ENCODE results near the gene EPB41L1. TPM values are rescaled to one million over a fixed set of nuclear protein-coding genes. Genes with fewer than 3 reads are reported as not detected.

The EPB41L1 gene
- not detected in 2 replicates for total RNA-seq

DNA sequence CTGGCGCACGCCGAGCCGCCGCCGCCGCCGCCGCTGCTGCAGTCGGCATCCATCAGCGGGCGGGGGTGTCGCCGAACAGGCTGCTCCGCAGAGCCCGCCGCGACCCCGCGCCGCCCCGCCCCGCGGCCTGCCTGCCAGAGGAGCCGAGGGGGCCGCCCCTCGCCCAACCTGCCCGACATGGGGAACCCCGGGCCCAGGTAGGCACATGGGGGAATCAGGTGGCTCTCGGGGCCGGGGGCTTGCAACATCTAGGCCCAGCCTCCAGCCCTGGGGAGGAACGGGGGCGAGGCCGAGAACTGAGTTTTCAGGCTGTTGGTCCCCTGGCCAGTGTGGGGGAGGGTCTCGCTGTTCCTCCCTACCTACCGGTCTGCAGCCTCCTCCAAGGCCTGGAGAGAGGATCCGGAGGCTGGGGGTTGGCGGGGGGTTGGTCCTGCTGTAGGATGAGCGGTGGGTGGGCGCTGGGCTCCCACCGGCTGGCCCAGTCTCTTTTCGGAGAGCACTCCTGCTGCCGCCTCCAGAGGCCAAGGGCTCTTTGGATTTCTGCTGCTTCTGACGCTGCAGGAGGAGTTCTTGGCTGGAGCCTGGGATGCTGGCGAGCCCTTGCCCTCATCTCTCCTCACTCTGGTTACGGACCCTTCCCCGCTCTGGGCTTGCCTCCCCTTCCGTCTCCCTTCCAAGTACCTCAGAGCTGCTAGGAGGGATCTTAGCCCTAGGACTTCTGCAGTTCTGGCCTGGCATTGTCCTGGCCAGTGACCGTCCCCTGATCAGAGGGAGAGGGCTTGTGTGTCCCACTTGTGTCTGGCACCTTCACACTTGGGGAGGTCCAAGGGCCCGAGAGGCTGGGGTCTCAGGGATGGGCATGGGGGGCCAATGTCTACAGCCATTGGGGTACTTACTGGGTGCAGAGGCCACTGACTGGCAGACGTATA is at the start of gene EPB41L1:
Gene EPB41L1, plus strand, starts transcription at position 41 of the 929 bp plus-strand sequence. CDS start 19,038 bp downstream, outside the sequence.
- intact Hi-C loops (cut with micrococcal nuclease): no loop called here

GRCh38 chr20:36104856-36105255 is 49.7 kb upstream of the EPB41L1 start:
- intact Hi-C loops (cut with micrococcal nuclease): no loop called here

GRCh38 chr20:36105711-36106226 is 48.8 kb upstream of the EPB41L1 start:
- intact Hi-C loops (cut with micrococcal nuclease): no loop called here

GRCh38 chr20:36106606-36107005 is 47.9 kb upstream of the EPB41L1 start:
- intact Hi-C loops (cut with micrococcal nuclease): no loop called here

DNA sequence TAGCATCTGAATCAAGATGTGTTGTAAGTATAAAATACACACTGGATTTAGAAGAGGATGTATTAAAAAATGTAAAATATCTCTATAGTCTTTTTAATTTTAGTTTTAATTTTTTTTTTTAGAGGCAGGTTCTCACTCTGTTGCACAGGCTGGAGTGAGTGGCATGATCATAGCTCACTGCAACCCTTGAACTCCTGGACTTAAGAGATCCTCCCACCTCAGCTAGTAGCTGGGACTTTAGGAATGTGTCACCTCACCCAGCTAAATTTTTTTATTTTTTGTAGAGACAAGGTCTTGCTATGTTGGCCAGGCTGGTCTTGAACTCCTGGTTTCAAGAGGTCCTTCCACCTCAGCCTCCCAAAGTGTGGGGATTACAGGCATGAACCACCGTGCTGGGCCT is 46.7 kb upstream of the EPB41L1 start:
- intact Hi-C loops (cut with micrococcal nuclease): no loop called here

- intact Hi-C loops (cut with micrococcal nuclease): no loop called here
Observed at GRCh38 chr20:36109251-36109947, 45.1 kb upstream of the EPB41L1 start.

DNA sequence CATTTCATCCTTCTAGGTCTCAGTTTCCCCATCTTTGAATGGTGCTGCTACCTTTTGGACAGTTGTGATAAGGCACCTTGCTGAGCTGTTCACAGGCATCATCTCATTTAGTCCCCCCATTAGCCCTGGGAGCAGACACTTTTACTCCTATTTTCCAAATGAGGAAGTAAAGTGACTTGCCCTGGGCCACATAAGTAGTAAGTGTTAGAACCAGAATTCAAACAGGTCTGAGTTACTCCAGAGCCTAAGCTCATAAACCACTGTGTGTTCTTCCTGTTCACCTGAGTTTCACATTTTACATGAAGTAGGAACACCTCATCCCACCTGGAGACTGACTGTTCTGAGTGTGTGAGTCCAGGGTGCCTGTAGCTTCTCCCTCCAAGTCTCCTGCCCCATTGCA is 43.5 kb upstream of the EPB41L1 start:
- intact Hi-C loops (cut with micrococcal nuclease): no loop called here

DNA sequence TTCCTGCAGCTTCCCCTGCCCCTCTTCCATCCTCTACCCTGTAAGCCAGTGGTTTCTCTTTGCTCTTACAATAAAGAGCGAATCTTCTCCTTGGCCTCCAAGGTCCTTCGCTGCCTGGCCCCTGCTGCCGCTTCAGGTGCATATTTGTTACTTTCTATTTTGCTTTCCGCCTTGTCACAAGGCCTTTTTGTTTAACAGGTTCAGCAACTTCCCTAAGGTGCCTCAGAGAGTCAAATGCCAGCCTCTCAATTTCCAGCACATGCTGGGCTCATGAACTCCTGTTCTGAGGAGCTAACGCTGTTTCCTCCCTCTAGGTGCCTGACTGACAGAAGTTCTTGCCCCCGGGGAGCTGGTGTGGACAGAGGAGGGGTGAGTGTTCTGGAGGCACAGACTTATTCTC is 42.4 kb upstream of the EPB41L1 start:
- intact Hi-C loops (cut with micrococcal nuclease): no loop called here

GRCh38 chr20:36113036-36113435 is 41.5 kb upstream of the EPB41L1 start:
- intact Hi-C loops (cut with micrococcal nuclease): no loop called here

DNA sequence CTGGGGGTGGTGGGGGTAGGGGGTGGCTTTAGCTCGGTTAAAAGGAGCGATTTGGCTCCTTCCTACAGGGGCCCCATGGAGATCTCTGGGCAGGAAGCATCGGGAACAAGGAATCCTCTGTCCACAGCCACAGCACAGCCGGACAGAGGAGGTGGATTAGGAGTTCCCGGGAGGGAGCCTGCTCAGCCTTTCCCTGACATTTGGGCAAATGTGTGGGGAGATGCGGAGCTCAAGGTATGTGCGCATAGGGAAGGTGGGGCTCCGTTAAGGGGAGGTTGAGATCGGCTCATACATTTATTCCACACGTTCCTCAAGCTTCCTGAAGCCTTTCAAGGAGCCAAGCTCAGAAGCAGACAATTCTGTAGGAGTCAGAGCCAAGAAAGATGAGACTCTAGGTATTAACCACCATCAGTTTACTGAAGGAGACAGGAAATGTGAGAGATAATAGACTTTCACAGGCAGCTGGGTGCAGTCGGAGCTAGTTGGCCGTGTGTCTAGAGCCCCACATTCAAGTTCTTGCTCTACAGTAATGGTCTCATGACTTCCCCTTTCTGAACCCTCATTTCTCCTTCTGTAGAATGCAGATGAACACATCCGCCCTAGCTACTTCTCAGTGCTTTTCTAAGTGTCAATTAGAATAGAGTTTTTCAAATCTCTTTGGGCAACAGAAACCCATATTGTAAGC is 40.8 kb upstream of the EPB41L1 start:
- intact Hi-C loops (cut with micrococcal nuclease): no loop called here

- intact Hi-C loops (cut with micrococcal nuclease): no loop called here
Observed at GRCh38 chr20:36114707-36115106, 39.8 kb upstream of the EPB41L1 start.

DNA sequence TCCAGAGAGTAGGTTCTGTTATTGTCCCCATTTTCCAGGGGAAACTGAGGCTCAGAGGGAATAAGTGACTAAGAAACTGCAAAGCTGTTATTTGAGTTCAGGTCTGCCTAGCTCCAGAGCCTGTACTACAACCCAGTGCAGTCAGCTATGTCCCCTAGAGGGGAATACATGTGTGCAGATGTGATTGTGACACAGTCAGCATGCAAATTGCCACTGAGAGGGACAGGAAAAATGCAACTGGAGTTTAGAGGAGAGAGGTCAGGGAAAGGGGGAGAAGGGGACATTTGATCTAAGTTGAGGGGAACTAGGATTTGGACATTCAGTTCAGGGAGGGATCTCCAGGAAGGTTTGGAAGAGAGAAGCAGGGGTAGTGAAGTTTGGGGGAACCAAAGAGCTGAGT is 38.6 kb upstream of the EPB41L1 start:
- intact Hi-C loops (cut with micrococcal nuclease): no loop called here

- intact Hi-C loops (cut with micrococcal nuclease): no loop called here
Observed at GRCh38 chr20:36116807-36117441, 37.6 kb upstream of the EPB41L1 start.

- intact Hi-C loops (cut with micrococcal nuclease): no loop called here
Observed at GRCh38 chr20:36117638-36118037, 36.9 kb upstream of the EPB41L1 start.

DNA sequence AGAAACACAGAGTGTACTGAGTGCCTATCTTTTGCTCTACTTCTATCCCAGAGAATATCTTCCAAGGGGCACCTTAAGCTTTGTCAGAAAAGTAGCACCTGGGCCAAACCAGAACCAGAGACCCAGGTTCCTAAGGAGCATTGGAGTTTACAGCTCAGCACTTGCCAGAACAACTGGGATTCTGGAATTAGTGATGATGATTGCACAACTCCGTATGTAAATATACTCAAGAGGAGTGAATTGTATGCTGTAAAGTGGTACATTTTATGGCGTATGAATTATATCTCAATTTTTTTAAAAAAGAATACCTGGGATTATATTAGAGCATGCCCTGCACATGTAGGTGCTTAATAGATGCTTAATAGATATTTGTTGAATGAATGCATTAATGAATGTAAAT is 36.2 kb upstream of the EPB41L1 start:
- intact Hi-C loops (cut with micrococcal nuclease): no loop called here

GRCh38 chr20:36119537-36119936 is 35.0 kb upstream of the EPB41L1 start:
- intact Hi-C loops (cut with micrococcal nuclease): no loop called here

DNA sequence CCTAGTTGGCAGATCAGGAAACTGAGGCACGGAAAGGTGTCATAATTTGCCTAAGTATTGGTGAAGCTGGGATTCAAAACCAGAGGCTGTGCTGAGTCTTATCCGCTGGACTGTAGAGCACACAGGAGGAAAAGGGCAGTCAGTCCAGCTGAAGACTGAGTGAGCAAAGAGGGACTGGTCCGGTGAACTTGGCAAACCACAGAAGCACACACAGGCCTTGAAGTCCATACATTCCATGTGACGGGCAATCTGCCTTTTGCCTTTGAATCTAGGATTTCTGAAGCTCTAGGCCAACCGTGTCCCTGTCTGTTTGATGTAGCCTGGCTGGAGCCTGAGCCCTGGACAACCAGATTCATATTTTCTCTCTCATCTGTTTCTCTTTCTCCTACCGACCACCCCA is 34.3 kb upstream of the EPB41L1 start:
- intact Hi-C loops (cut with micrococcal nuclease): no loop called here

DNA sequence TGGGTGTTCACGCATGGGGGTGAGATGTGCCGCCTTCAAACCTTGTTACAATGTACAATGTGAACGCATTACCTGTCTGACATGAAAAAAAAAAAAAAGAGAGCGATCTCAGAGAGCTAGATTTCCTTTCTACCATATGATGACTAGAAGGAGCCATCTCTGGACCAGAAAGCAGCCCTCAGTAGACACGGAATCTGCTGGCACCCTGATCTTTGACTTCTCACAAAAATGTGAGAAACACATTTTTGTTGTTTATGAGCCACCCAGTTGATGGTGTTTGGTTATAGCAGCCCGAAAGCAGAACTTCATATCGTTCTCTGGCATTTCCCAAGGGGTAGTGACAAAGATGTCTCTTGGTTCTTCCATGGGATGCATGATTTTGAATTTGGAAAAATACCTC is 33.5 kb upstream of the EPB41L1 start:
- intact Hi-C loops (cut with micrococcal nuclease): no loop called here

DNA sequence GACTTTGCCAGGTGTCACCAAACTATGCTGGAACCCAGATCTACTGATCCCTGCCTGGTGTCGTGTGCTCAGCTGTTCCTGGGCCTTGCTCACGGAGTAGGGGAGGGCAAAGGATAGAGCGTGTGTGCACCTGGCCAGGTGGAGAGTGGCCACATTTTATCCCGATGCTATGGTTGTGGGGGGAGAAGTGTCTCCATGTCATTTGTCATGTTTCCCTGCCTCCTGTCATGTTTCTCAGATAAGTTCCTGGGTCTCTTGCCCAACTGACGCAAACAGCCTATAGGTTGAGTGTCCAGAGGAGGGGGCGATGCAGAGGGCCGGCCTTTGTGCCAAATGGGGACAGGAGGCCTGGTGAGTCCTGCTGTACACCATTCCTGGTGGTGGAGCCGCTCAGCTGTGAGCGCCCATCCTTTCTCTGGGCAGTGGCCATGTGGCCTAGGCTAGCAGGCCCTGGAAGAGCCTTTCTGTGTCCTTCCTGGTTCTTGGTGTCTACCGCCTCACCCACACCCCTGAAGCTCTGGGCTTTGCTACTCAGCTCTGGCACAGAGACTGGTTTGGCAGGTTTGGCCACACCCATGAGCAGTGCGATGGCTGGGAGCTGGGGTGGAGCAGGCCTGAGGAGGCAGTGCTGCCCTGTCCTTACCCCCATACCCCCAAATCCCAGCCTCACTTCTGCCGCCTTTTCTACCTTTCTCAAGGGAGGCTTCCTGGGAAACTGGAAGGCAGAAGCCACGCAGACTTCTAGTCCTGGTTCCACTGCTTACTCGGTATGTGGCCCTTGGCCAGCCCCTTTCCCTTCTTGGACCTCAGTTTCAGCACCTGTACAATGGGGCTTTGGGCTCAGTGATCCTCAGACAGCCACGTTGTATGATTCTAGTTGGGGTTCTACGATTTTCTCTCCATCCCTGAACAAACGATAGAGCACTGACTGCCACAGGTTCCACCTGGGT is 32.3 kb upstream of the EPB41L1 start:
- intact Hi-C loops (cut with micrococcal nuclease): no loop called here

GRCh38 chr20:36122931-36123288 is 31.6 kb upstream of the EPB41L1 start:
- intact Hi-C loops (cut with micrococcal nuclease): no loop called here
